Measurements from ENCODE around the gene SPHK2.
A peak's percentile ranks its signal among the peaks of the same experiment; 100 is the strongest.

DNA sequence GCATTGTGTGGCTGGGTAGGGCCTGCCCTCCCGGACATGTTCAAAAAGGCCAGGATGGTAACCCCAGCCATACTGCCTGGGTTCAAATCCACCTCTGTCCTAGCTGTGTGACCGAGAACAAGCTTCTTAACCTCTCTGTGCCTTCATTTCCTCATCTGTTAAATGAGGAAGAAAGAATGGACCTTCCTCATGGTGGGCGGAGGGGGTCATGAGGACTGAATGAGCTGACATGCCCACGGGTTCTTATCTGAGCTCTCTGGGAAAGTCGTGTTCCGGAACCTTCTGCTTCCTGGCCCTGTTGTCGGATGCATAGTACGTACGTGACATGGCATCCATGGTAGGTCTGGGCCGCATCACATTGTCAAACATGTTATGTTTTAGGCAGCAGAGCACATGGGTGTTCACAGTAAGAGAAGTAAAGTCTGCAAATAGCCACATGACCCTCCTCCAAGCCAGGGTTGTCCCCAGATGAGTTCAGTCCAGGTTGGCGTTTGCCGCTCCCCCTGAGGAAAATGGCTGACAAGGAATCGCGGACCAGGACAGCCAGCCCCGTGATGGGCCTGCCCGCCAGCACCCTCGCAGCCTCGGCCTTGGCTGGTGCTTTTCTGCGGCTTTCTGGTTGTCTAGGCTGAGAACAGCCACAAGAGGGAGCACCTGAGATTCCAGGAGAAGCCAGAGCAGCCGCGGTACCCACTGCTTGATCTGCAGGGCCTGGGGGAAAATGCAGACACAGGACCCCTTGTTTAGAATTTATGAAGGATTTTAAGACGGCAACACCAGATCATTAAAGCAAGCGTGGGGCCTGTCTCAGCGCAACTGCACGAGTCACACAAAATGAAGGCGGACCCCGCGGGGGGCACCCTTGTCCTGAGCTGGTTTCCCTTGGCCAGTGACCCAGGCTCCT is 55.9 kb downstream of the SPHK2 start:
- TF ChIP-seq, protein P1, sequence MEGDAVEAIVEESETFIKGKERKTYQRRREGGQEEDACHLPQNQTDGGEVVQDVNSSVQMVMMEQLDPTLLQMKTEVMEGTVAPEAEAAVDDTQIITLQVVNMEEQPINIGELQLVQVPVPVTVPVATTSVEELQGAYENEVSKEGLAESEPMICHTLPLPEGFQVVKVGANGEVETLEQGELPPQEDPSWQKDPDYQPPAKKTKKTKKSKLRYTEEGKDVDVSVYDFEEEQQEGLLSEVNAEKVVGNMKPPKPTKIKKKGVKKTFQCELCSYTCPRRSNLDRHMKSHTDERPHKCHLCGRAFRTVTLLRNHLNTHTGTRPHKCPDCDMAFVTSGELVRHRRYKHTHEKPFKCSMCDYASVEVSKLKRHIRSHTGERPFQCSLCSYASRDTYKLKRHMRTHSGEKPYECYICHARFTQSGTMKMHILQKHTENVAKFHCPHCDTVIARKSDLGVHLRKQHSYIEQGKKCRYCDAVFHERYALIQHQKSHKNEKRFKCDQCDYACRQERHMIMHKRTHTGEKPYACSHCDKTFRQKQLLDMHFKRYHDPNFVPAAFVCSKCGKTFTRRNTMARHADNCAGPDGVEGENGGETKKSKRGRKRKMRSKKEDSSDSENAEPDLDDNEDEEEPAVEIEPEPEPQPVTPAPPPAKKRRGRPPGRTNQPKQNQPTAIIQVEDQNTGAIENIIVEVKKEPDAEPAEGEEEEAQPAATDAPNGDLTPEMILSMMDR (IDR thresholded peaks at IDR 0.05) = peak; percentile 84 to 91 (median 89)
- no peak for TF ChIP-seq EP300 (IDR thresholded peaks at IDR 0.05)
- no peak for TF ChIP-seq POLR2A (IDR thresholded peaks at IDR 0.05)

Data from ovary (tissue), 3 donors.